ENCODE data around the gene ADM5.

DNA sequence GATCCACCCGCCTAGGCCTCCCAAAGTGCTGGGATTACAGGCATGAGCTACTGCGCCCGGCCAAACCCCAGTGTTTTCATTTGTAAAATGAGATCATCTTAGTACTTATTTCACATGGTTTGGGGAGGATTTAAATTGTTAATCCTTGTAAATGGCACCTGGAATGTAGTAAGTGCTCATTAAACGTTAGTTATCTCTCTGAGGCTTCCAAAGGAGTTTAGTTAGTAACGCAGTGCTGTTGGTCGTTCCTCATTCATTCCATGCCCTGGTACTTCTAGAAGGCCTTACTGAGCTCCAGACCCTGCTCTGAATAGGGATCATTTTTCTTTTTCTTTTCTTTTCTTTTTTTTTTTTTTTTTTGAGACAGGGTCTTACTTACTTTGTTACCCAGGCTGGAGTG is 6.7 kb downstream of the ADM5 start:
- no peak for TF ChIP-seq POLR2A (IDR thresholded peaks at IDR 0.05)
- TF ChIP-seq, protein P1, sequence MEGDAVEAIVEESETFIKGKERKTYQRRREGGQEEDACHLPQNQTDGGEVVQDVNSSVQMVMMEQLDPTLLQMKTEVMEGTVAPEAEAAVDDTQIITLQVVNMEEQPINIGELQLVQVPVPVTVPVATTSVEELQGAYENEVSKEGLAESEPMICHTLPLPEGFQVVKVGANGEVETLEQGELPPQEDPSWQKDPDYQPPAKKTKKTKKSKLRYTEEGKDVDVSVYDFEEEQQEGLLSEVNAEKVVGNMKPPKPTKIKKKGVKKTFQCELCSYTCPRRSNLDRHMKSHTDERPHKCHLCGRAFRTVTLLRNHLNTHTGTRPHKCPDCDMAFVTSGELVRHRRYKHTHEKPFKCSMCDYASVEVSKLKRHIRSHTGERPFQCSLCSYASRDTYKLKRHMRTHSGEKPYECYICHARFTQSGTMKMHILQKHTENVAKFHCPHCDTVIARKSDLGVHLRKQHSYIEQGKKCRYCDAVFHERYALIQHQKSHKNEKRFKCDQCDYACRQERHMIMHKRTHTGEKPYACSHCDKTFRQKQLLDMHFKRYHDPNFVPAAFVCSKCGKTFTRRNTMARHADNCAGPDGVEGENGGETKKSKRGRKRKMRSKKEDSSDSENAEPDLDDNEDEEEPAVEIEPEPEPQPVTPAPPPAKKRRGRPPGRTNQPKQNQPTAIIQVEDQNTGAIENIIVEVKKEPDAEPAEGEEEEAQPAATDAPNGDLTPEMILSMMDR (IDR thresholded peaks at IDR 0.05): no peak
